Midbrain (tissue), 1 donor: Measurements from ENCODE around the gene IQSEC3.

Source experiments
- DNase-seq: peaks from one replicate; lab custom pipeline; 2025; lab: John Stamatoyannopoulos, UW

IQSEC3 gene

GRCh38 chr12:197347-197746 is 130.8 kb downstream of the IQSEC3 start:
- no peak for DNase-seq

- DNase-seq, result no peak
Observed at GRCh38 chr12:197911-198695, 131.5 kb downstream of the IQSEC3 start.

- no peak for DNase-seq
Observed at GRCh38 chr12:198705-199104, 132.1 kb downstream of the IQSEC3 start.

- DNase-seq, result no peak
Observed at GRCh38 chr12:201361-201760, 134.8 kb downstream of the IQSEC3 start.

- DNase-seq, result no peak
Observed at GRCh38 chr12:202081-202731, 135.6 kb downstream of the IQSEC3 start.

GRCh38 chr12:203074-203461 is 136.5 kb downstream of the IQSEC3 start:
- no peak for DNase-seq

DNA sequence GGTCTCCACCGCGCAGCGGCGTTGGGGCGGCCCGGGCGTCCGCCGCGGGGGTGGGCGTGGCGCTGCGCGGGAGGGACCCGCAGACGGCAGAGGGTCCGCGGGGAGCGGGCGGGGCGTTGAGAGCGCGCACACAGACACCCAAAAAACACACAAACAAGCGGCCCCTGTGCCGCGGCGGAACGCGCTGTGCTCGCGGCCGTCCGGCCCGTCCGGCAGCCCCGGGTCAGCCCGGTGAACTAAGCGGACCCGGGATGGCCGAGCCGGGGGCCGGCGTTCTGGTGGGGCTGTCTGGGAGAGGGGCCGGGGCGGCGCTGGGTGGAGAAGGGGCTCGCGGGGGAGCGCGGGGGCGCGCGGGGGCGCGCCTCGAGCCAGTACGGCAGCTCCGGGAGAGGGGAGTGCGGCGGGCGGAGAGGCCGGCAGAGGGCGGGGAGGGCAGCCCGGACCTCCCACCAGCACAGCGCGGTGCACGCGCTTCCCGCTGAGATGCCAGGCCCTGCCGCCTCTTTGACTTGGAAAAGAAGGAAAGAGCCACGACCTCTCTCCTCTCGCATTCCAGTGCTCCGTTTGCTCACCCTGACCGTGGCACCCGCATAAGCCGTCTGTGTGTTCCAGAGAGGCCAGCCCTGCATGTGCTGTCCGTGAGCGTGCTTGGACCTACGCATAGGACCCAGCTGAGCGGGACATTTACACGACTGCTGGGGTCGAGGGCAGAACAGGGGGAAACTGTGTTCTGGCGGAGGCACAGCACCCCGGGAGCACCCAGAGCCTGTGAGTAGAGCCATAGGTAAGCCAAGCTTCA is 137.1 kb downstream of the IQSEC3 start:
- DNase-seq, result peak; percentile 12

DNA sequence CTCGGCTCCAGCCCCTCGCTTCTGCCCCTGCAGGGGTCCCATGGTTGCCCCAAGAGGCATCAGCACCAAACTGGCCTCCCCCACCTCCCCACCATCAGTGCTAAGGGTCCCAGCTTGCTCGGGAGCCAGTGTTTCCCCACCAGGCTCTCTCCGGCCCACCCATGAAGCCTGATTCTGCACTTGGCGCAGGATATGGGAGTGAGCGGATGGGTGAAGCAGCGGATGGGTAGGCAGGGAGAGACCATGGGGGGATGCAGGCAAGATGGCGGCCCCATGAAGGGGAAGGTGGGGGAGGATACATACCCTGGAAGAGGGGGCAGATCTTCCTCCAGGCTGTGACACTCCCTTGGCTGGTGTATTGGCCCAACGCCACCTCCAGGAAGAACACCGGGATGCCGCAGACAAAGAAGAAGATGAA is 137.7 kb downstream of the IQSEC3 start:
- no peak for DNase-seq

DNA sequence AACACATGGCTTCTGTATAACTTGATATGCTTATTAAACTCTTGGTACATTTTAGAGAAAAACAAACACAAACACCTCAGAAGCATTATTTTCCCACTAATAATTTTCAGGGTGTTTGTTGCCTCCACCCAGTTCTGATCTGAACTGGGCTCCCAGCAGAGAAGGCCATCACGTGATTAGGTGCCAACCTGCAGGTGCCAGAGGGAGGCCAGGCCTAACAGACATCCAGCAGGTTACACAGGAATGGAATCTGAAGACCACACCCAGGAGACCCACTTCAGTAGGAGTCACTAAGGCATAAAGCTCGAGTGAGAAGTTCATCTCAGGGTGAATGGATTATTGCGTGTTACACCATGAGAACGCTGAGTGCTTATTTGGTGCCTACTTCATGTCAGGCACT is 138.5 kb downstream of the IQSEC3 start:
- no peak for DNase-seq

DNA sequence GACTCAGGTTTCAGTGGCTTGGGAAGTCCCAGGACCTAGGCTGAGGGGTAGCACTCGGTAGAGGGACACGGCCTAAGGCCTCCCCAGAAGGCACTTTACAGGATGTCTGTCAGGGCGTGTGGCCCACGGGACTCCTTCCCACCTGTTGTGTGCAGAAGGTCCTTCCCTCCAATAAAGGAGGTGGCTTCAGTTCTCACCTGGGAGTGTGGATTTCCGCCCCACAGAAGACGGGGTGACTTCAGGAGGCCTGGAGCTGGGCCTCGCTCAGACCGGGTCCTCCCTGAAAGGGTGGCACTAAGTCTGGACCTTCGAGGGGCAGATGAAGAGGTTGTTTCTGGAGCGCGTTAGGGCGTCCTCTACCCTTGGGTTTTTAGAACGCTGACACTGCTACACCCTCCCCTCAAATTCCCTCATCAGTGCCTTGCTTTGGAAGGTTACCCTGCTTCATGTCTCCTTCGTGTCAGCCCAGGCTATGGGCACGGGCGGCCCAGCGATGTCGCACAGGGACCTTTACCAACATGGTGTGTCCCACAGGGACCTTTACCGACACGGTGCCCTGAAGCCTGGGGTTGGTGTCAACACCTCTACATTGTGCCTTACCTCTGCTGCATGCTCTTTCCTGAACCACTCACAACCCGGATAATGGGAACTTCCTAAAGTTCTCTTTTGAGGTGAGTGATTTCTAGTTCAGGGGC is 140.3 kb downstream of the IQSEC3 start:
- no peak for DNase-seq

- no peak for DNase-seq
Observed at GRCh38 chr12:207804-208203, 141.2 kb downstream of the IQSEC3 start.

DNA sequence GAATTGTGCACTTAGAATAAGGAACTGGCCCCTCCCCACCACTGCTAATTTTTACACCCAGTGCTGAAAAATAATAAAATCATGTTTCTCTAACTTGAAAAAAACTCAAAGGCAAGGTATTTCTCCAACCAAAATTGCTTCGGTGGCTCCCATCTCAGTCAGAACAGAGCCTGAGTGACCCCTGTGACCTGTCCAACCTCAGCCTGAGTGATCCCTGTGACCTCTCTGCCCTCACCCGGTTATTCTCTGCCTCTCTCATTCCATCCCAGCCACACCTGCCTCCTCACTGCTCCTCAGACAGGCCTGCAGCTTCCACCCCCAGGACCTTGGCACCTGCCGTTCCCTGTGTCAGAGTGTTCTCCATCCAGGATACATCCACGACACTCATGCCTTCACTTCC is 142.2 kb downstream of the IQSEC3 start:
- no peak for DNase-seq

GRCh38 chr12:209246-209645 is 142.7 kb downstream of the IQSEC3 start:
- no peak for DNase-seq

- DNase-seq, result no peak
Observed at GRCh38 chr12:209851-210250, 143.3 kb downstream of the IQSEC3 start.

DNA sequence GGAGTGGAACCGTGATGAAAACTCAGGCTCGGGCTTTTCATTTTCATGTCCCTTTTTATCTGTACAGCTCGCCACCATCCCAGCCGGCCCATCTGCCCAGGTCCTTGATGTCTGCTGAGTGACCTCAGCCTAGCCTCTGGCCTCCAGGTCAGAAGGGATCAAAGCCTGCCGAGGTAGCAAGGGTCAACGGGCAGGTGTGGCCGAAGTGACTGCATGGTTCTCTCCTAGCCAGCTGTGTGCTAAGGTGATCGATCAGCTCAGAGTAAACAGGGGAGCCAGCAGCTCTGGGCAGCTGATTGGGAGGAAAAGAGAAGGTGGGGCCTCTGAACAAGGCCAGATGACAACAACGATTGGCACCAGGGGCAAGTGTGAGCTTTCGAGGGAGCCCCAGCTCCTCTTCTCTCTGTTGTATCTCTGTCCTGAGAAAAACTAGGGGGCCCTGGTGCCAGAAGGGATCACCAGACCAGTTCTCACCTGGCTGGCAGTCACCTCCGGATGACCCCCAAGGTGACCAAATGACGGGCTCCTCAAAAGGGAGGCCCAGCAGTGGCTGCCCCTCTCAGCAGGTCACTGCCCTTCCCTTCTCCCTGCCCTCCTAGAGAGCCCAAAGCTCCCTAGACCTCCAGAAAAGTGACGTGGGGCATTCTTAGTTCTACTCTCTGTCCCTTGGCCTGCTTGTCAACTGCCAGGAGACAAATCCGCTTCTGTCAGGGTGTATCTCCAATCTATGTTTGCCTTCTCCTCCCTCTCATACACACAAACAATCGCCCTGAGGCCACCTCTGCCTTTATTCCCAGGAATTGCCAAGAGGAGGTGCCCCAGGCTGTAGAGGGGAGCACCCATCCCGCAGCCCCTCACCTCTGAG is 143.9 kb downstream of the IQSEC3 start:
- no peak for DNase-seq

DNA sequence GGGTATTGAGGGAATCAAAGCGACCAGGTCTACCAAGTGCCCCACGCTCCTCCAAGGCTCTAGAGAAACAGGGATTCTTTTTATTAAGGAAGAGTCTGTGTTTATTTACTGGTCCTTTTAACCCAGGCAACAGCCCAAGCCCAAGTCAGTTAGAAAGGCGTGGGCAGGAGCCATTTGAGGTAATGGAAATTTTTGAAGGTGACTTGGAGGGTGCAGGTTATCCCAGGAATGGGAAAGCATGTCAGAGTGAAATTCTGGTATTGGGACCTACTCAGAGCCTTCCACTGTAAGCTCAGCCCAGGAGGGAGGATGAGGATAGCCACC is 144.5 kb downstream of the IQSEC3 start:
- no peak for DNase-seq

GRCh38 chr12:211639-212414 is 145.3 kb downstream of the IQSEC3 start:
- DNase-seq, result no peak

DNA sequence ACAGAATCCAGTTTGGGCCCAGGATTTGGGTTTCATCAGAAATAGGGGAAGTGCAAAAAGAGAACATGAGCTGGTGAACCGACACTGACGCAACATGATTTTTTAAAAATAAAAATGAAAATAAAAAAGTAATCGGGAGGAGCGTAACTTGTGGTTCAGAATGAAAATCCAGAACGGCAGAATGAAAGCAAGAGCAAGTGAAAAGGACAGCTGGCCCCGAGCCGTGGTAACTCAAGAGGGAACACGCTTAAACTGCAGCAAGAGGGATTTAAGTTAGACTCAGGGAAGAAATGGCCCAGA is 145.8 kb downstream of the IQSEC3 start:
- DNase-seq, result no peak

GRCh38 chr12:212715-213526 is 146.4 kb downstream of the IQSEC3 start:
- no peak for DNase-seq

DNA sequence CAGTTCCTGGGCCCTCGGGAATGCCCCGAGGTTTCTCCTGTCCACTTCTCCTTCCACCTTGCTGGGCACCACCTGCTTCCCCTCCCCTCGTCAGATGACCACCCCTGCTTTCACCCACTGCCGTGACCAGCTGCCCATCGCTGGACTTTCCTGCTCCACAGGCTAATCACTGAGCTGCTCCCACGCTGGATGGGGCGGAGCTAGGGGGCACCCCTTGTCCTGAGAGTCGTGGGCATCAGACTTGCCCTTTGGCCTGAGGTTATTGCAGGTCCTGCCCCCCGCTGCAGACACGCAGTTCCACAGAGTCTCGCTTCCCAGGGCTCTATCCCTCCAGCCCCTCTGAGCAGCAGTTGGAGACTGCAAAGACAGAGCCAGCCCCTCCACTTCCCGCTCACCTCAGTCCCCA is 147.0 kb downstream of the IQSEC3 start:
- no peak for DNase-seq
